Liver (tissue), 9 donors: ENCODE data around the gene APOL6. TPM values are rescaled to one million over a fixed set of nuclear protein-coding genes. Genes with fewer than 3 reads are reported as not detected.

Experiments used
- DNase-seq: peaks from one replicate; pipeline ENCODE4 v3.0.0-alpha.2; 2017; ENCODE audit warnings: low spot score
- H3K27ac ChIP-seq, 2 donors: one replicate each; pipeline ENCODE4 v1.7.0; 2013; ENCODE audit warnings: inconsistent platforms in 2 of 2, low read length in 2 of 2, control low read depth in 1 of 2, low read depth in 1 of 2, mild to moderate bottlenecking in 1 of 2
- H3K27me3 ChIP-seq, 4 donors: one replicate each; pipeline versions ENCODE4 v1.6.1 to v1.7.0; 2013; ENCODE audit warnings: low read length in 3 of 4, inconsistent platforms in 1 of 4, mild to moderate bottlenecking in 1 of 4, moderate library complexity in 1 of 4; ENCODE audit not compliant: control insufficient read depth in 4 of 4, insufficient read depth in 4 of 4
- H3K36me3 ChIP-seq, 4 donors: one replicate each; pipeline versions ENCODE4 v1.6.1 to v1.7.0; 2013; ENCODE audit warnings: low read length in 3 of 4, mild to moderate bottlenecking in 3 of 4, low read depth in 1 of 4, moderate library complexity in 1 of 4; ENCODE audit not compliant: control insufficient read depth in 4 of 4, insufficient read depth in 3 of 4
- H3K4me1 ChIP-seq, 4 donors: one replicate each; pipeline versions ENCODE4 v1.6.1 to v1.7.0; 2013; ENCODE audit warnings: low read length in 3 of 4, mild to moderate bottlenecking in 3 of 4, moderate library complexity in 1 of 4; ENCODE audit not compliant: control insufficient read depth in 4 of 4, insufficient read depth in 4 of 4
- H3K4me3 ChIP-seq, 3 donors: one replicate each; pipeline versions ENCODE4 v1.6.1 to v1.7.0; 2013; ENCODE audit warnings: low read length in 3 of 3, control low read depth in 1 of 3, low read depth in 1 of 3, mild to moderate bottlenecking in 1 of 3
- H3K9ac ChIP-seq, 2 donors: one replicate each; pipeline ENCODE4 v1.7.0; 2013; ENCODE audit warnings: low read length in 2 of 2, mild to moderate bottlenecking in 2 of 2, moderate library complexity in 2 of 2, control low read depth in 1 of 2, low read depth in 1 of 2
- H3K9me3 ChIP-seq, 4 donors: one replicate each; pipeline versions ENCODE4 v1.6.1 to v1.7.0; 2013; ENCODE audit warnings: low read length in 3 of 4; ENCODE audit not compliant: control insufficient read depth in 4 of 4
- ATF3 ChIP-seq: IDR thresholded peaks from 2 replicates; pipeline ENCODE4 v1.6.1; 2016; ENCODE audit warnings: antibody characterized with exemption
- CTCF ChIP-seq: fragments of 150-350 bp; IDR thresholded peaks from 2 replicates; pipeline ENCODE4 v1.5.1; 2017; ENCODE audit warnings: improper control_type of control experiment, low read depth, low read length; ENCODE audit not compliant: missing input control
- EGR1 ChIP-seq, 2 donors: IDR thresholded peaks; 2 replicates each; pipeline ENCODE4 v1.6.1; 2016 to 2018; ENCODE audit warnings: antibody characterized with exemption in 2 of 2, low read depth in 2 of 2
- FOXA1 ChIP-seq: IDR thresholded peaks from 2 replicates; pipeline ENCODE4 v1.6.1; 2016; ENCODE audit warnings: antibody characterized with exemption
- FOXA2 ChIP-seq: IDR thresholded peaks from 2 replicates; pipeline ENCODE4 v1.6.1; 2016; ENCODE audit warnings: antibody characterized with exemption
- GABPA ChIP-seq, 2 donors: IDR thresholded peaks in 1 of 2; conservative IDR thresholded peaks in 1 of 2; 2 replicates each; pipeline ENCODE4 v1.6.1; 2016; ENCODE audit warnings: antibody characterized with exemption in 2 of 2, mild to moderate bottlenecking in 1 of 2, moderate library complexity in 1 of 2
- HNF4A ChIP-seq, 2 donors: conservative IDR thresholded peaks; 2 replicates each; pipeline ENCODE4 v1.6.1; 2016; ENCODE audit warnings: antibody characterized with exemption in 2 of 2, mild to moderate bottlenecking in 2 of 2
- HNF4G ChIP-seq: IDR thresholded peaks from 2 replicates; pipeline ENCODE4 v1.6.1; 2016; ENCODE audit warnings: antibody characterized with exemption
- JUND ChIP-seq, 2 donors: IDR thresholded peaks; 2 replicates each; pipeline ENCODE4 v1.6.1; 2016; ENCODE audit warnings: antibody characterized with exemption in 2 of 2
- MAX ChIP-seq: IDR thresholded peaks from 2 replicates; pipeline ENCODE4 v1.6.1; 2016; ENCODE audit warnings: antibody characterized with exemption
- NR2F2 ChIP-seq: IDR thresholded peaks from 2 replicates; pipeline ENCODE4 v1.6.1; 2016; ENCODE audit warnings: antibody characterized with exemption
- RAD21 ChIP-seq, 2 donors: IDR thresholded peaks; 2 replicates each; pipeline ENCODE4 v1.6.1; 2016; ENCODE audit warnings: antibody characterized with exemption in 2 of 2, mild to moderate bottlenecking in 2 of 2
- REST ChIP-seq: IDR thresholded peaks from 2 replicates; pipeline ENCODE4 v1.6.1; 2016; ENCODE audit warnings: antibody characterized with exemption, mild to moderate bottlenecking
- RXRA ChIP-seq, 2 donors: IDR thresholded peaks; 2 replicates each; pipeline ENCODE4 v1.6.1; 2017 to 2018; ENCODE audit warnings: antibody characterized with exemption in 2 of 2, mild to moderate bottlenecking in 1 of 2
- SP1 ChIP-seq: IDR thresholded peaks from 2 replicates; pipeline ENCODE4 v1.6.1; 2018; ENCODE audit warnings: antibody characterized with exemption, mild to moderate bottlenecking
- TAF1 ChIP-seq: conservative IDR thresholded peaks from 2 replicates; pipeline ENCODE4 v1.6.1; 2016; ENCODE audit warnings: antibody characterized with exemption, mild to moderate bottlenecking
- YY1 ChIP-seq: IDR thresholded peaks from 2 replicates; pipeline ENCODE4 v1.6.1; 2016; ENCODE audit warnings: antibody characterized with exemption, mild to moderate bottlenecking
- ZBTB33 ChIP-seq: IDR thresholded peaks from 2 replicates; pipeline ENCODE4 v1.6.1; 2016; ENCODE audit warnings: antibody characterized with exemption
- whole genome bisulfite sequencing: extraction: QIAGEN DNeasy Blood & Tissue Kit; methylation state at CpG from one replicate; pipeline ENCODE4 v1.1.7; 2013; 5-methylcytosine and 5-hydroxymethylcytosine counted together
- polyA plus RNA-seq, 2 donors: library from polyadenylated mRNA; stranded (reverse) in 1 of 2; unstranded in 1 of 2; fragments of 200-250 nt in 1 of 2; fragments of >200 nt in 1 of 2; fragmentation: Nextera tagmentation in 1 of 2; extraction: Ambion mirVana in 1 of 2; gene quantifications; one replicate each; pipeline versions ENCODE4 v1.2.1 to v1.2.3, GENCODE V29; 2013 to 2015
- total RNA-seq, 2 donors: library from RNA; depleted of rRNA; stranded (reverse); fragments of >200 nt; gene quantifications; one replicate each; pipeline ENCODE4 v1.2.3, GENCODE V29; 2014
- donor health status: healthy.
- donor health status: healthy.
- donor health status: healthy.
- donor health status: healthy.
- donor health status: healthy.

APOL6 gene
- total and polyA plus RNA-seq, 4 donors = 10.3 to 80.1 (median 17.3) TPM

GRCh38 chr22:35616043-35616442, 32.2 kb upstream of the APOL6 start (continued):
- TF ChIP-seq GABPA (IDR thresholded peaks at IDR 0.05 in 1 of 2, conservative IDR thresholded peaks at IDR 0.05 in 1 of 2) (no peak), RXRA (IDR thresholded peaks at IDR 0.05) (no peak), SP1 (no peak)

- H3K4me1 ChIP-seq = peaks cover under 1 to 14% (median 4%) of the 10 kb centered on the region in 4 donors
- WGBS = 88% methylated on average over 16 of the region's 16 CpGs
- no peak within 1 kb of the TSS for H3K4me3 ChIP-seq
- H3K9ac ChIP-seq = no peak within 1 kb of the TSS
- no peaks in the 10 kb centered on the region for H3K9me3 ChIP-seq
- H3K27ac ChIP-seq = no peak within 1 kb of the TSS
- H3K27me3 ChIP-seq = no peaks in the 10 kb centered on the region
- no peak for DNase-seq
- TF ChIP-seq FOXA1 (no peak), FOXA2 (no peak), HNF4A (conservative IDR thresholded peaks at IDR 0.05) (no peak), ATF3 (no peak), YY1 (no peak), GABPA (IDR thresholded peaks at IDR 0.05 in 1 of 2, conservative IDR thresholded peaks at IDR 0.05 in 1 of 2) (no peak), JUND (IDR thresholded peaks at IDR 0.05) (no peak), REST (no peak), TAF1 (no peak), EGR1 (IDR thresholded peaks at IDR 0.05; ENCODE audit: low read depth in 2 of 2) (no peak), RAD21 (IDR thresholded peaks at IDR 0.05) (no peak), SP1 (no peak), NR2F2 (no peak), CTCF (no peak), RXRA (IDR thresholded peaks at IDR 0.05) (no peak), HNF4G (no peak), MAX (no peak), ZBTB33 (no peak)
- no peaks in the 10 kb centered on the region for H3K36me3 ChIP-seq
Observed at GRCh38 chr22:35617137-35617755, 31.0 kb upstream of the APOL6 start, which contains the start of gene MB. MB (minus strand) TSS chr22:35617329; CDS start chr22:35617257, 72 bp downstream.
